GM18505 (cell line): Measurements from ENCODE around the gene PPP2R2C.

Experiments used
- ATAC-seq: cut with Tn5 transposase; IDR thresholded peaks from one replicate; pipeline ENCODE4 v1.9.1; 2021; ENCODE audit not compliant: unreplicated experiment
- POLR2A ChIP-seq: IDR thresholded peaks from 4 replicates; pipeline ENCODE4 v1.6.1; 2011; ENCODE audit warnings: borderline replicate concordance; ENCODE audit not compliant: insufficient read depth, insufficient read length; ENCODE audit errors: extremely low read depth

The PPP2R2C gene

GRCh38 chr4:6458528-6458927, 13.9 kb downstream of the PPP2R2C start:
- ATAC-seq: no peak
- TF ChIP-seq POLR2A: no peak

GRCh38 chr4:6456450-6456849, 16.0 kb downstream of the PPP2R2C start:
- no peak for TF ChIP-seq POLR2A
- ATAC-seq: no peak

GRCh38 chr4:6454112-6454910, 18.1 kb downstream of the PPP2R2C start:
- TF ChIP-seq POLR2A: no peak
- ATAC-seq: no peak

GRCh38 chr4:6453688-6453990, 18.8 kb downstream of the PPP2R2C start:
- no peak for ATAC-seq
- TF ChIP-seq POLR2A: no peak

GRCh38 chr4:6452897-6453687, 19.3 kb downstream of the PPP2R2C start:
- TF ChIP-seq POLR2A: no peak
- ATAC-seq: no peak

- no peak for ATAC-seq
- no peak for TF ChIP-seq POLR2A
Measured at GRCh38 chr4:6452116-6452896, 20.1 kb downstream of the PPP2R2C start.

- no peak for ATAC-seq
Measured at GRCh38 chr4:6451309-6451708, 21.1 kb downstream of the PPP2R2C start.

GRCh38 chr4:6450709-6451108, 21.7 kb downstream of the PPP2R2C start:
- ATAC-seq: no peak
- no peak for TF ChIP-seq POLR2A

More at GRCh38 chr4:6451309-6451708, 21.1 kb downstream of the PPP2R2C start:
- TF ChIP-seq POLR2A: no peak

GRCh38 chr4:6449746-6450369, 22.6 kb downstream of the PPP2R2C start:
- TF ChIP-seq POLR2A: no peak
- no peak for ATAC-seq

GRCh38 chr4:6449335-6449734, 23.1 kb downstream of the PPP2R2C start:
- no peak for TF ChIP-seq POLR2A

GRCh38 chr4:6448476-6449170, 23.8 kb downstream of the PPP2R2C start:
- no peak for ATAC-seq

More at GRCh38 chr4:6449335-6449734, 23.1 kb downstream of the PPP2R2C start:
- no peak for ATAC-seq

GRCh38 chr4:6447672-6448171, 24.7 kb downstream of the PPP2R2C start:
- TF ChIP-seq POLR2A: no peak
- ATAC-seq: no peak

More at GRCh38 chr4:6448476-6449170, 23.8 kb downstream of the PPP2R2C start:
- no peak for TF ChIP-seq POLR2A

- no peak for ATAC-seq
- no peak for TF ChIP-seq POLR2A
Measured at GRCh38 chr4:6446538-6447451, 25.6 kb downstream of the PPP2R2C start.
